HG02970 (cell line): Measurements from ENCODE around the gene NDUFB4.
"Not testable (repeated sequence)": the region's sequence is repeated elsewhere in the genome, so short reads cannot be mapped to it uniquely, and the experiment has no call there.

Experiments used
- ATAC-seq: cut with Tn5 transposase; IDR thresholded peaks from one replicate; pipeline ENCODE4 v1.9.1; 2021; ENCODE audit warnings: mild to moderate bottlenecking, moderate library complexity, moderate number of reproducible peaks; ENCODE audit not compliant: unreplicated experiment, low FRiP score

Gene NDUFB4

DNA sequence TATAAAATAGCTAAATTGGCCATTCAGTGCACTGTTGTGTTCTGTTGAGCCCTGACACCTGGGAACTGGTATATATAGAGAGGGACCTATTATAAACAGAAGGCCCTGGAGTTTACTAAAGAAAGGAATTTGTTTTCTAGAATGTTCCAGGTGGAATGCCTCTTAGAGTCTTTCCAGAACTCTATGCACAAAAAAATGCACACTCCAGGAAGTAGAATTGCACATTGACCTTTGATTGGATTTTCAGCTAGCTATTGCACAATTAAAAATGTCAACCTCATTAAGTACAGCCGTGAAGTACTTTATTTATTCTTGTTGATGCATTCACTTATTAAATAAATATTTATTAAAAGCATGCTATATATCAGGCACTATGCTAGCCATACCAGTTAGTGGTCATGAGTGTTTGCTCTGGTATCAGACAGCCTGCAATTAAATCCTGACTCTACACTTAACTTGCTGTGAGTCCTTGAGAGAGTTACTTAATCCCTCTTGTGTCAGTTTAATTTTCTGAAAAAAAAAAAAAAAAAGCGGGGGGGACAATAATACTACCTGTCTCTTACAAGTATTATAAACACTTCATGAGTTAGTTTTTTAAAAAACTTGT lies 40.8 kb downstream of the NDUFB4 start:
- ATAC-seq = no peak

- ATAC-seq = no peak
These were observed 41.9 kb downstream of the NDUFB4 start for GRCh38 chr3:120637851-120638559.

DNA sequence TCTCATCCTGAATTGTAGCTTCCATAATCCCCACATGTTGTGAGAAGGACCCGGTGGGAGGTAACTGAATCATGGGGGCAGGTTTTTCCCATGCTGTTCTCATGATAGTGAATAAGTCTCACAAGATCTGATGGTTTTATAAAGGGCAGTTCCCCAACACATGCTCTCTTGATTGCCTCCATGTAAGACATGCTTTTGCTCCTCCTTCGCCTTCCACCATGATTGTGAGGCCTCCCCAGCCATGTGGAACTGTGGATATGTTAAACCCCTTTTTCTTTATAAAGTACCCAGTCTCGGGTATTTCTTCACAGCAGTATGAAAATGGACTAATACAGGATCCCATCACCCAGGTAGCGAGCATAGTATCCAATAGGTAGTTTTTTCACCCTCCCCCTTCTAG lies 42.7 kb downstream of the NDUFB4 start:
- not testable (repeated sequence) for ATAC-seq

DNA sequence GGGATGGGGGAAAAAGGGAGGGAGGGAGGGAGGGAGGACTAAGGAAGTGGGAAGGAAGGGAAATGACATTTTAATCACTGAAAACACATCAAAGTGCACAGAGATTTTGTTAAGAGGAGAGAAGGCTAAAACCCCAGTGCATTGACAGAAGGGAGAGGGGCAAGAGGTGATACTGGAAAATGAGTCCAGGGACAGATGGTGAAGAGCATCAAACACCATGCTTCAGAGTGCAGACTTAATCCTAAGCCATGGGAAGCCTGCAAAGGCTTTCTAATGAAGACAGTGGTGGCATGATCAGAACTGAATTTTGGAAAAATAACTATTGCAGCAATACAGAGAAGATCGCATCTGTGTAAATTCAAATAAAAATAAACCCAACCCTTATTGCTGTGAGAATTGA lies 44.1 kb downstream of the NDUFB4 start:
- ATAC-seq = no peak

- ATAC-seq = no peak
These were observed 45.6 kb downstream of the NDUFB4 start for GRCh38 chr3:120641696-120642246.

GRCh38 chr3:120642368-120642948 lies 46.3 kb downstream of the NDUFB4 start:
- no peak for ATAC-seq

DNA sequence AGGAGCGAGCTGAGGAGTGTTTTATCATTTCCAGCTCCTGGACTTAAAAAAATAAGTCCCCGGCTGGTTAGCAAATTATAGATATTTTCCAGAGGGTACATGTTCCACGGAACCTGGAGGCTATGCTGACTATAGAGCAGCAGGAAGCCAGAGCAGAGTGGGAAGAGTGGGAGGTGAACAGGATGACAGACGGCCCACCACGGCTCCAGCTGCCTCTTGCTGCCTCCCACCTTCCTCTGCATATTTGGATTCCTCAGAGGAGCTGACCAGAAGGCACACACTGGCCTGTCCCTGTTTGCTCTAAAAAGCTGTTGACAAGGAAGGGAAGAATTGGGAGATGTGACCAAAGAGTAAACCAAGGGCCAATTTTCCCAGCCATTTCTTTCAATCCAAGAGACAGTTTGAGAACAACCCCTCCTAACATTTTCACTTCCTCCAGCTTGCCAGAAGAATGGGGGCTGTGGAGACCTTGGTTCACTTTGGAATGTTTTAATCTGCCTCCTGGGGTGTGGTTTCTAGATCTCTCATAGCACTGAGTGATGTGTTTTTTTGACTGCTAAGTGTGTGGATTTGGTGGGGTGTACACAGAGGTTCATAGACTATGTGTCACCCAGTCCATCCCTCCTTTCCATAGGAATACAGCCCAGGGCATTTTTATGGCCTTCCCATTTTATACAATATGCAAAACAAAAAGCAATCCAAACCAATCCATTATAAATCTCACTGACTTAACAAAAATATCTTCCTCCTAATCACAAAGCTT lies 49.1 kb downstream of the NDUFB4 start:
- no peak for ATAC-seq

- no peak for ATAC-seq
These were observed 50.8 kb downstream of the NDUFB4 start for GRCh38 chr3:120646771-120647432.

DNA sequence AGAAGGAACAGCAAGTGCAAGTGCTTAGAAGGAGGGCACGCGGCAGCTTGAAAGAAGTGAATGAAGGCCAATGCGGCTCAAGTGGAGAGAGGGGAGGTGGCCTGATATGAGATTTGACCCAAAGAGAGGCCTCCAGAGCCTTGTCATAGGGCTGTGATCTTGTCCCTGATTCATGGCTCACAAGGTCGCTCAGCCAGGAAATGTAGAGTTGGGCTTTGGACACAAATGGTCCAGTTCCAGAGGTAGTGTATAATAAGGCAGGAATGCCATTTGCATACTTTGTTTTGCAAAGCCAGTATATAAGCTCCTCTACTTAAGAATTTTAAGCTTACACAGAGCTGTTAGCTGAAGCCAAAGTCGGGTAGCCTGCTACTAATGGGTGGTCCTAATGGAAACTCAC lies 52.2 kb downstream of the NDUFB4 start:
- ATAC-seq = no peak

DNA sequence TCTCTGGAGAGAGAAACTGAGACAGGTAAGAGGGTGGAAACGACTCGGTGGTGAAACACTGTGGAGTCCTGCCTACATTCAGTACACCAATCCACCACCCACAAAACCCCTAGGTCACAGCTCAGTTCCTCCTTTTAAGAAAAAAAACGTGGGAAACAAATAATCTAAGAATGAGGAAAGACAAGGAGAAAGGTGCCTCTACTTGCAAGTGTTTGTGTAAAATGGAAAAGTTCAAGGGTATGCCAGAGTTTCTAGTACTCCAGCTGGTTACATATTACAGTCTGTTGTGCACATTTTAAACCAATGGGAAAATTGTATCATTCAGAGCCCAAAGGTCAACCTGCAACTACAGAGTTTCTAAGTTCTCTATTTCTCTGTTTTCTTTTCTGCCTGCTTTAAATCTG lies 53.7 kb downstream of the NDUFB4 start:
- ATAC-seq = no peak

- ATAC-seq = no peak
These were observed 54.2 kb downstream of the NDUFB4 start for GRCh38 chr3:120650311-120650710.
